ENCODE results near the gene SORCS3. TPM values are rescaled to one million over a fixed set of nuclear protein-coding genes. Genes with fewer than 3 reads are reported as not detected.

The SORCS3 gene
- total RNA-seq, 4 donors from 2014 or later = not detected

DNA sequence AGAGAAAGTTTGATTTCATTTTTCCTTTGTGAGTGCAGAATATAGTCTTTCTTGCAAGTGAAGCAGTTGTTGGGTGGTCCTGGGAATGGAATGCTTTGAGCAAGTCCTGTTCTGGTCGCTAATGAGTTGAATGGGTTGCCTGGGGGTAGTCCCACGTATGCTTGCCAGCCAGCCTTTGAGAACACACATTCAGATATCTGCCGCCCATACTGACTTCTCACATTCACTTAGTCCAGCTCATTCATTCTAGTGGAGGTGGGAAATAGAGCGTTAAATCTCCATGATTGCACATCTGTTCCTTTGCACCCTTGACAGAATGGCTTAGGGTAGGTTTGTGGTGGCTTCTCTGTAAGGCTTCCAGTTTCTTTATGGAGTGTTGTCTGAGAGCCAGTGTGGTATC, 256.6 kb downstream of the SORCS3 start:
- WGBS, 2 donors = 58 to 70% methylated on average over 4 of the region's 4 CpGs
- H3K36me3 ChIP-seq = no peaks in the 10 kb centered on the region

DNA sequence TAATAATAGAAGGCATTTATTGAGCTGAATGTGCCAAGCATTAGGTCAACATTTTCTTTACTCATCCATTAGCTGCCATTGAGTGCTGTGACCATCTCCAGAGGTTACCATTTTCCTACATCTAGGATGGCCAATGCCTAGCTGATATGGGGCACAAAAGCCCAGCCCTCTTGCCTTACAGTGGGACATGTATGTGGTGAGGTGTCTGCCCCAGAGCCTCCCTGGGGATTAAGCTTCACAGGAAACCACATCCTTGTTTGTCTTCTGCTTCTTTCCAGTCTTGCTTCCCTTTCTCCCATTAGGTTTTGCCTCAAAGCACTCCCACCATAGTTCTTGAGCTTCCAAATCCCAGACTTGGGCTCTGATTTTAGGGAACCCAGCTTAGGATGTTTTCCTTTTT, 258.7 kb downstream of the SORCS3 start:
- no peaks in the 10 kb centered on the region for H3K9me3 ChIP-seq
- DNase-seq = no peak
- intact Hi-C loops (cut with DNase I) = no loop called here
- H3K27me3 ChIP-seq = no peaks in the 10 kb centered on the region
- H3K4me3 ChIP-seq = no peak overlapping the region
- no peak overlapping the region for H3K27ac ChIP-seq
- no peaks in the 10 kb centered on the region for H3K36me3 ChIP-seq
- TF ChIP-seq, protein P1, sequence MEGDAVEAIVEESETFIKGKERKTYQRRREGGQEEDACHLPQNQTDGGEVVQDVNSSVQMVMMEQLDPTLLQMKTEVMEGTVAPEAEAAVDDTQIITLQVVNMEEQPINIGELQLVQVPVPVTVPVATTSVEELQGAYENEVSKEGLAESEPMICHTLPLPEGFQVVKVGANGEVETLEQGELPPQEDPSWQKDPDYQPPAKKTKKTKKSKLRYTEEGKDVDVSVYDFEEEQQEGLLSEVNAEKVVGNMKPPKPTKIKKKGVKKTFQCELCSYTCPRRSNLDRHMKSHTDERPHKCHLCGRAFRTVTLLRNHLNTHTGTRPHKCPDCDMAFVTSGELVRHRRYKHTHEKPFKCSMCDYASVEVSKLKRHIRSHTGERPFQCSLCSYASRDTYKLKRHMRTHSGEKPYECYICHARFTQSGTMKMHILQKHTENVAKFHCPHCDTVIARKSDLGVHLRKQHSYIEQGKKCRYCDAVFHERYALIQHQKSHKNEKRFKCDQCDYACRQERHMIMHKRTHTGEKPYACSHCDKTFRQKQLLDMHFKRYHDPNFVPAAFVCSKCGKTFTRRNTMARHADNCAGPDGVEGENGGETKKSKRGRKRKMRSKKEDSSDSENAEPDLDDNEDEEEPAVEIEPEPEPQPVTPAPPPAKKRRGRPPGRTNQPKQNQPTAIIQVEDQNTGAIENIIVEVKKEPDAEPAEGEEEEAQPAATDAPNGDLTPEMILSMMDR (IDR thresholded peaks at IDR 0.05) = no peak
- TF ChIP-seq POLR2A (IDR thresholded peaks at IDR 0.05) = no peak
- H3K4me1 ChIP-seq = no peaks in the 10 kb centered on the region

More for the DNA sequence above, 256.6 kb downstream of the SORCS3 start:
- no peak for DNase-seq
- Histone ChIP-seq H3K4me3 (no peak overlapping the region), H3K4me1 (no peaks in the 10 kb centered on the region), H3K27me3 (no peaks in the 10 kb centered on the region), H3K9me3 (no peaks in the 10 kb centered on the region), H3K27ac (no peak overlapping the region)
- no peak for TF ChIP-seq POLR2A (IDR thresholded peaks at IDR 0.05)
- TF ChIP-seq, protein P1 (IDR thresholded peaks at IDR 0.05) = no peak
- intact Hi-C loops (cut with DNase I) = no loop called here

DNA sequence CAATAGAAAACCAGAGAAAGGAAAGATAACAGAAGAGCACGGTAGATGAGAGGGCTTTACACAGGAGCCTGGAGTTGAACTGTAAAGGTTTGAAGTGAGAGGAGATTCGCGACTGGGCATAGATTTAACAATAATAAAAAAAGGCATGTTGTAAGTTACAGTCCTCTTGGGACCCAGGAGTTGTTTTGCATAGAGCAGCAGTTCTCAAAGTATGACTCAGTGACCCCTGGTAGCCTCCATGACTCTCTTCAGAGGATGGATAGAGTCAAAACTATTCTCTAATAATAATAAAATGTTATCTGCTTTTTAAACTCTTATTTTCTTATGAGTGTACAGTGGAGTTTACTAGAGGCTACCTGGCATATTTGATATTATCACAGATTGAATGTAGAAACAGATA, 262.3 kb downstream of the SORCS3 start:
- WGBS, 2 donors = 65 to 66% methylated on average over 3 of the region's 3 CpGs
- Histone ChIP-seq H3K27ac (no peak overlapping the region), H3K4me1 (no peaks in the 10 kb centered on the region), H3K4me3 (no peak overlapping the region), H3K27me3 (no peaks in the 10 kb centered on the region), H3K36me3 (no peaks in the 10 kb centered on the region), H3K9me3 (no peaks in the 10 kb centered on the region)
- intact Hi-C loops (cut with DNase I) = no loop called here
- TF ChIP-seq, protein P1 (IDR thresholded peaks at IDR 0.05) = no peak
- TF ChIP-seq POLR2A (IDR thresholded peaks at IDR 0.05) = no peak
- DNase-seq = no peak

DNA sequence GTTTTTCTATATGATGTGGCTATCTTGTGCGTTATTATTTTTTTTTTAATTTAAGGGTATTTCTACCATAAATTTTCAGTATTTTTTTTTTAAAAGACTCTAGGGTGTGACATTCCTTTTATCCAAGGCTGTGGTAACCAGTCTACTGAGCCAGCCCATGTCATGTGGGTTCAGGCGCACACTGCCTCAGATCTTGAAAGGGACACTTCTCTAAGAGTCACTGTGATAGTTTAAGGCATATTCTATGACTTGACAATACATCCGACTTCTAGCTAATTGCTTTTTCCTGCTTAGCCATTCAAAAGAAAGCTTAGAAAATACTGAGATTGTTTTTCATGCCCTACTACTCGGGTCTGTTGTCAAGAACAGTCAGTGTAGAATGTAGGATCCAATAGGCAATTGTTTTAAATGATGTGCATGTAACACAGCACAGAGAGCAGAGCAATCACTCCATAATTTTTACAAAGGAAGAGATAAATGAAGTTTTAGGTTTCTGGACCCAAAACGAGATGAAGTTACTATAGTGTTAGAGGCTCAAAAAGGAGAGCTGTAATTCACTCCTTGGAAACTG, 263.7 kb downstream of the SORCS3 start:
- 56 to 60% methylated on average over 5 of the region's 5 CpGs for whole genome bisulfite sequencing, 2 donors
- intact Hi-C loops (cut with DNase I) = no loop called here
- TF ChIP-seq, protein P1 (IDR thresholded peaks at IDR 0.05) = no peak
- no peak for TF ChIP-seq POLR2A (IDR thresholded peaks at IDR 0.05)

DNA sequence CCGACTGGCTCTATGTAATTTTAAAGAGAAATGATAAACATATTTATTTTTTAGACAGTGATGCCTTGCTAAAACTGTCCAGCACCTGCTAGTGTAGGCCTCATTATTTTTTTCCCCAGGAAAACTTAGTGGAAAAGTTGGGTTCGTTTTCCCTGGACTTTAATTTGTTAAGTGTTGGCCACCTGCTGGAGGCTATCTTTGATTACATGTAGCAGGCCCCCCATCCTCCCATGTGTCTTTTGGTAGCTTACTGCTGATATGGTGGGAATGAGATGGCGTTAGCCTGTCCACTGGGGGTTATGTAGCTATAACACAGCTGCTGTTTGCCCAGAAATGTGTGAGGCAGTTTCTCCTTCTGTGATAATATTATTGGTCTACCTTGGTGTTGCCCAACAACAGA, 265.0 kb downstream of the SORCS3 start:
- Histone ChIP-seq H3K9me3 (no peaks in the 10 kb centered on the region), H3K4me3 (no peak overlapping the region), H3K4me1 (no peaks in the 10 kb centered on the region), H3K36me3 (no peaks in the 10 kb centered on the region), H3K27me3 (no peaks in the 10 kb centered on the region), H3K27ac (no peak overlapping the region)
- 45 to 59% methylated on average over 3 of the region's 3 CpGs for WGBS, 2 donors
- DNase-seq = no peak
- intact Hi-C loops (cut with DNase I) = no loop called here
- TF ChIP-seq, protein P1 (IDR thresholded peaks at IDR 0.05) = no peak
- no peak for TF ChIP-seq POLR2A (IDR thresholded peaks at IDR 0.05)

More for the DNA sequence above, 263.7 kb downstream of the SORCS3 start:
- Histone ChIP-seq H3K4me3 (no peak overlapping the region), H3K9me3 (no peaks in the 10 kb centered on the region), H3K27ac (no peak overlapping the region), H3K36me3 (no peaks in the 10 kb centered on the region), H3K27me3 (no peaks in the 10 kb centered on the region), H3K4me1 (no peaks in the 10 kb centered on the region)
- no peak for DNase-seq

All from esophagus squamous epithelium (tissue), 5 donors.